ENCODE data around the gene PALM2AKAP2.
A peak's percentile ranks its signal among the peaks of the same experiment; 100 is the strongest.

The PALM2AKAP2 gene

GRCh38 chr9:109779711-109780452 lies at the start of gene PALM2AKAP2:
Gene PALM2AKAP2, plus strand, starts transcription at chr9:109780198. Its CDS starts 291 bp downstream, at chr9:109780489.
- DNase-seq = peak; percentile 17

DNA sequence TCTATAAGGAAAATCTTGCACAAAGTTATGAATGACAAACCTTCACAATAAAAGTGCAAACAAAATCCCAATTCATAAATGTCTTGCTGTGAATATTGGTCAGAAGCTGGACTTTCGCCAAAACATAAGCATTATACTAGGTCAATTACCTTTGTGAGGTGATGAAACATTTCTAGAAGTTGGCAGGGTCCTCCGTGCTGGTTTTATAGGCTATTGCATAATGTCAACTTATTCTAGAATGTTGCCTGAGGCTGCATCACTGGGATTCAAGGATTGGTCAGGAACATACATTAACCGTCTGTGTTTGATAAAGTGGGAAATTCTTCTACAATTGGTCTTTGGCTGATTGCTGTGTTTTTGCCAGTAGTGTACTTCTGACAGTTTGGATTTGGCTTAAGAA lies 49.8 kb upstream of the PALM2AKAP2 start:
- no peak for DNase-seq

DNA sequence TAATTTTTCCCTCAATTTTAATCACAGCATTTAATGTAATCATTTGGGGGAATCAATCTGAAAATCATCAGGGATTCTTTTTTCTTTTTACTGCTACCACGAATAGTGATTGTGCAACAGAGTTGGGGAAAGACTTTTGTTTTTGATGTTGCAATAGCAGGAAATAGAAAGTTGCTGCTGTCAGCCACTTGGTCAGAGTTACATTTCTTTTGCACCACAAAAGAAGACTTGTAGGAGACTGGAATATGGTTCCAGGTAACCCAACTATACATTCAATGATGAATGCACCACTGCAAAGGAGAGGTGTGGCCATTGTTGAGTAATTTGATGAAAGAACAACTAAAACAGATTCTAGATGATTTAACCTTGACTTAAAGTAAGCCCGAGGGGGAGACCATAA lies 46.3 kb upstream of the PALM2AKAP2 start:
- no peak for DNase-seq

- DNase-seq = no peak
Measured at GRCh38 chr9:109734814-109735213, 45.2 kb upstream of the PALM2AKAP2 start.

- DNase-seq = no peak
Measured at GRCh38 chr9:109735801-109736200, 44.2 kb upstream of the PALM2AKAP2 start.

DNA sequence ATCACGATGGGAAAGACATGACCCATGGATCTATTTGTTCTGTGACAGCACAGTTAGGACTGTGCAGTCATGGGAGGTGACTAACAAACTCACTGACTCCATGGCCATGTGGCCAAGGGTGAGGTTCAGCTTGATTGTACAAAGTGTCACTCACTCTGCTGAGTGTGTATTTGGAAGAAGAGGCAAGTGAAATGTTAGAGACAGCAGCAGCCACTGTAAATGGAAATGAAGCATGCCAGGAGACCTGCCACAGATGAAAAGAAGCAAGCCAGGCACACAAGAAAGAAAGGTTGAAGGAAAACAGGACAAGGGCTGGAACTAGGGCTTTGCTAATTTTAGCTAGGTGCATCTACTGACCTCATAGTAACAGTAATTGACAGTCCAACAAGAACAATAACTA lies 42.7 kb upstream of the PALM2AKAP2 start:
- DNase-seq = no peak

GRCh38 chr9:109739760-109740159 lies 40.2 kb upstream of the PALM2AKAP2 start:
- no peak for DNase-seq

DNA sequence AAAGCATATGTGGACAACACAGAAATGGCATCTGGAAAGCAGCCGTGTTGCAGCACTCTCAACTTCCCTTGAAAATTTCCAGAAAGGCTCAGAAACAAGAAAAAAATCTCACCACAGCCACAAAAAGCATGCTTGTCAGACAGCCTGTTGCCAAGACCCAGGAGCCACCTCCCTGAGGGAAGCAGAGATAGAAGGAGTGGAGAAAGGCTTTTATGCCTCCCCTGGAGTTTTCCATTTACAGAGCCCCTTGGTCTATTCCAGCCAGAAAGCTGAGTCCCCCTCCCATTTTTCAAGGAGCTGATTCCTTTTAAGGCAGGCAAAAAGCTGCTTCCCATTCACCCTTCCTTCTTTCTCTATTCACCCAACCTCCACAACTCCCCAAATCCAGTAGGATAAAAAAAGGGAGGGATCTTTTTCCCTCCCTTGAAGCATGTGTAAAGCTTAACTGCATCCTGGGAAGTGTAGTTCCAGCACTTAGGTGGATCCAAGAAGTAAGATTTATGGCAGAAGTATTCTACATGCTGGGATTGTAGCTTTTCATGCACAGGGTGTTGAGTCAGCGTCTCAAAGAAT lies 37.1 kb upstream of the PALM2AKAP2 start:
- DNase-seq = no peak

- no peak for DNase-seq
Measured at GRCh38 chr9:109743696-109744095, 36.3 kb upstream of the PALM2AKAP2 start.

GRCh38 chr9:109745335-109746283 lies 34.4 kb upstream of the PALM2AKAP2 start:
- no peak for DNase-seq

- no peak for DNase-seq
Measured at GRCh38 chr9:109751253-109751652, 28.7 kb upstream of the PALM2AKAP2 start.

DNA sequence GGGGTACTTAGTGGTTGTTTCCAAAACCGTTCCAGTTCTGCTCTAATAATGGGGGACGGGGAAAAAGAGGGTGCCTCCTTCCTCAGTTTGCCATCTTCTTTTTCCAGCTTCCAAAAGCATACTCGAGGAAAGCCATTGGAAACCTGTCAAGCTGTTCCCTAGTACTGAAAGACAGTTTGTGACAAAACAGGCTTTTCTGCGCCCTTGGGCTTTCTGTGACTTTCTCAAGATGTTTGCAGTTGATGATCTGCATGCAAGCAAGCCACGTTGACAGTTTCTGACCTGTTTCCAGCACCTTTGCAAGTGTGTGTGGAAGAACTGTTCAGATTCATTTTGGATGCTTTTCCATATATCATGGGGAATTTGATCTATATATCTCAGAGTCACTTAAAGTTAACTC lies 26.7 kb upstream of the PALM2AKAP2 start:
- no peak for DNase-seq

GRCh38 chr9:109755040-109755439 lies 25.0 kb upstream of the PALM2AKAP2 start:
- no peak for DNase-seq

GRCh38 chr9:109759589-109759988 lies 20.4 kb upstream of the PALM2AKAP2 start:
- no peak for DNase-seq

- DNase-seq = no peak
Measured at GRCh38 chr9:109765278-109765677, 14.7 kb upstream of the PALM2AKAP2 start.

GRCh38 chr9:109765830-109766229 lies 14.2 kb upstream of the PALM2AKAP2 start:
- DNase-seq = no peak

DNA sequence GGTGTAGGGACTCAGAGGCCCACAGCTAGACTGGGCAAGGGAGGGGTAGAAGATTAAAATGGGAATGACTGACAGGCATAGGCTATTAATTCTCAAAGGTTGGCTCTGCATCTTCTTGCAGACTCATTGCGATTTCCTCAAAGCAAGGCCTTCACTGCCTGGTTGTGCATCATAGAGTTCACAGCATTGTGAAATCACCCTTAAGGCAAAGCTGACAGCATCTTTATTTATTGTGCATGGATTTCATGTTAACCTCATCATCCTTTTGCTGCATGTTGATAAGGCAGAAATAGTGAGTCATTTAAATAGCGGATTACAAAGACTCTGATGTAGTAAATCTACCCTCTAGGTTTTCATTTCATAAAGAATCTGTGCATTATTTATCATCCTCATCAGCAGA lies 13.6 kb upstream of the PALM2AKAP2 start:
- no peak for DNase-seq

GRCh38 chr9:109767404-109767803 lies 12.6 kb upstream of the PALM2AKAP2 start:
- DNase-seq = no peak

DNA sequence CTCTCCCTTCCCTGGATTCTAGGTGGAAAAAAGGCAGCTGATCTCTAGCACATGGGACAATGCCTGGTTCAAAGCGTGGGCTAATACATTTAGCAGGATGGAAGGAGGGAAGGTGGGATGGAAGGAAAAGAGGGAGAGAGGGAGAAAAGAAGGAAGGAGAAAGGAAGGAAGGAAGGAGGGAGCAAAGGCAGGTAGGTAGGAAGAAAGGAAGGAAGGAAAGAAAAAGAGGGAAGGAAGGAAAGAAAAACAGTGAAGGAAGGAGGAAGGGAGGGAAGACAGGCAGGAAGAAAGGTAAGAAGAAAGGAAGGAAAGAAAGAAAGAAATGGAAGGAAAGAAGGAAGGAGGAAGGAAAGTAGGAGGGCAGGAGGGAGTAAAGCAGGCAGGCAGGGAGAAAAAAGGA lies 12.2 kb upstream of the PALM2AKAP2 start:
- no peak for DNase-seq

GRCh38 chr9:109769250-109769649 lies 10.7 kb upstream of the PALM2AKAP2 start:
- no peak for DNase-seq

DNA sequence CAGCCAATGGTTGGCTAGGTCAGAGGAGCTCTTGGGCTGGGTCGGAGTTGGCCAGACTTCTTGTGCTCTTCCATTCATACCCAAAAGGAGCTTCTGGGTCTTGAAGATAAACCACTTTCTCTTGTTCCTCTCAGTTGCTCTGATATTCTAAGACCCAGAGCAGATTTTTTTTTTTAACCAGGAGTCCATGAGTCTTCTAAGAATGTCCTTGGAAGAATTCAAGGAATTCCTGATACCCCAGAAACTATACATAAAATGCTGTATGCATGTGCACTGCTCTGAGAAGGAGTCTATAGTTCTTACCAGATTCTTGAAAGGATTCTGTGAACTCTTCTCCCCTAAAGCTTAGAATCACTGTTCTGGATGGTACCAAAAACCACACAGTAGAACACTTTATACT lies 9.9 kb upstream of the PALM2AKAP2 start:
- DNase-seq = no peak

DNA sequence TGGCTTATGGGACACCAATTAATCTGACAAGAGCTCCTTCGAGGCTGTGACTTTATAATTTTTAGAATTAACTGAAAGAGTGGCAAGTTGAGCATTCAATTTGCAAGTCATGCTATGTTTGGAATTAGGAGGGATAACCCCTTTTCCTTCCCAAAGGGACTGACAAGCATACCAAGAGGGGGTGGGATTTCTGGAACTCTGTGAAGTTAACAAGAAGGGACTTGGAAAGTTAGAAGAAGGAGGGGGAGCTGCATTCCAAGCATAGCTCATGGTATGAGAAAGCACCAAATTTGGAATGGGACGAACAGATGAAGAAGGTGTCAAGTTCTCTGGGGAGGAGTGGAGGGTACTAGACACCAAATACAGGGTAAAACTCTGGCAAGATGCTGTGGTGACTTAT lies 8.9 kb upstream of the PALM2AKAP2 start:
- no peak for DNase-seq

- no peak for DNase-seq
Measured at GRCh38 chr9:109771796-109772531, 8.0 kb upstream of the PALM2AKAP2 start.
